ENCODE measurements around the gene GSE1. TPM values are rescaled to one million over a fixed set of nuclear protein-coding genes. Genes with fewer than 3 reads are reported as not detected.

The GSE1 gene
- total RNA-seq, 4 donors from 2014 or later, result 45.1 to 89.3 (median 71.3) TPM

GRCh38 chr16:85565801-85566526 is 47.2 kb upstream of the GSE1 start:
- Histone ChIP-seq H3K4me3 (no peak overlapping the region), H3K27ac (no peak overlapping the region), H3K9me3 (no peaks in the 10 kb centered on the region), H3K36me3 (no peaks in the 10 kb centered on the region), H3K4me1 (peaks cover 26 to 43% of the 10 kb centered on the region in 2 donors), H3K27me3 (no peaks in the 10 kb centered on the region)
- intact Hi-C loops (cut with DNase I; ENCODE audit: low total_unique reads), result no loop called here
- DNase-seq (no peak), ATAC-seq (no peak)
- in situ Hi-C loops (cut with MboI; ENCODE audit: low sequenced_read_pairs in 4 of 4), result no loop called here
- TF ChIP-seq POLR2A (IDR thresholded peaks at IDR 0.05) (no peak), CTCF (IDR thresholded peaks at IDR 0.05 in 4 of 5, conservative IDR thresholded peaks at IDR 0.05 in 1 of 5) (no peak)

DNA sequence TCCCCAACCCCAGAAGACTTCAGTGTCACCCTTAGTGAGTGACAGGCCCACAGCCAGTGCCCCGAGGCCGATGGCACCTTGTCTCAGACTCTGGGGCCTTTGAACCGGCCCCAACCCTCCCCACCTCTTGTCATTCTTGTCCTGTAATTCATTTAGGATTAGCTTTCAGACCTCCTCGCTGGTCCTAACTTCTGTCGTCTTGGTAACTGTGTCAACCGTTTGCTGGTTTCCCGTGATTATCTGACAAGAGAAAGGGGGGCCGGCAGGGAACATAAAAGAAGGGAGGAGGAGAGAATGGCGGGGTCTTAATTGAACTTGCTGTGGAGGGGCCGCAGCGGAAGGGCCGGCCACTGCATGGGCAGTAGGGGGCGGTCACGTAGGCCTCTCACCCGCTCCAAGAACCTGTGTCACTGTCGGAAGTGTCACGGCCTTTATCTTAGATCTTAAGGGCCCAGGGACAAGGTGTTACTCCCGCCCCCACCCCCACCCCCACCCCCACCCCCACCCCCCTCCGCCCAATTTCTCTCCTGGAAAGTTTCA is 46.5 kb upstream of the GSE1 start:
- Histone ChIP-seq H3K36me3 (no peaks in the 10 kb centered on the region), H3K27ac (no peak overlapping the region), H3K4me3 (no peak overlapping the region), H3K4me1 (peaks cover 26 to 40% of the 10 kb centered on the region in 2 donors), H3K9me3 (no peaks in the 10 kb centered on the region), H3K27me3 (no peaks in the 10 kb centered on the region)
- TF ChIP-seq POLR2A (IDR thresholded peaks at IDR 0.05), result no peak
- no peak for TF ChIP-seq CTCF (IDR thresholded peaks at IDR 0.05 in 4 of 5, conservative IDR thresholded peaks at IDR 0.05 in 1 of 5)
- ATAC-seq (no peak), DNase-seq (no peak)
- intact Hi-C loops (cut with DNase I; ENCODE audit: low total_unique reads), result no loop called here
- in situ Hi-C loops (cut with MboI; ENCODE audit: low sequenced_read_pairs in 4 of 4), result no loop called here

GRCh38 chr16:85567101-85567866 is 45.8 kb upstream of the GSE1 start:
- ATAC-seq (no peak), DNase-seq (no peak)
- Histone ChIP-seq H3K9me3 (no peaks in the 10 kb centered on the region), H3K4me1 (peaks cover 26 to 34% of the 10 kb centered on the region in 2 donors), H3K27ac (no peak overlapping the region), H3K4me3 (no peak overlapping the region), H3K36me3 (no peaks in the 10 kb centered on the region), H3K27me3 (no peaks in the 10 kb centered on the region)
- TF ChIP-seq POLR2A (IDR thresholded peaks at IDR 0.05) (no peak), CTCF (IDR thresholded peaks at IDR 0.05 in 4 of 5, conservative IDR thresholded peaks at IDR 0.05 in 1 of 5) (no peak)
- in situ Hi-C loops (cut with MboI; ENCODE audit: low sequenced_read_pairs in 4 of 4), result no loop called here
- intact Hi-C loops (cut with DNase I; ENCODE audit: low total_unique reads), result no loop called here

- DNase-seq, result no peak
- H3K4me3 ChIP-seq, result no peak overlapping the region
- H3K4me1 ChIP-seq, result peaks cover 24 to 28% of the 10 kb centered on the region in 2 donors
- intact Hi-C loops (cut with DNase I; ENCODE audit: low total_unique reads), result no loop called here
- no peaks in the 10 kb centered on the region for H3K9me3 ChIP-seq
- in situ Hi-C loops (cut with MboI; ENCODE audit: low sequenced_read_pairs in 4 of 4), result no loop called here
- H3K27ac ChIP-seq, result no peak overlapping the region
- no peak for ATAC-seq
- no peaks in the 10 kb centered on the region for H3K27me3 ChIP-seq
- H3K36me3 ChIP-seq, result no peaks in the 10 kb centered on the region
- TF ChIP-seq CTCF (IDR thresholded peaks at IDR 0.05 in 4 of 5, conservative IDR thresholded peaks at IDR 0.05 in 1 of 5) (no peak), POLR2A (IDR thresholded peaks at IDR 0.05) (no peak)
Observed at GRCh38 chr16:85567935-85568334, 45.2 kb upstream of the GSE1 start.

All from gastrocnemius medialis (tissue), 4 donors.